ENCODE results near the gene TBC1D8. TPM values are rescaled to one million over a fixed set of nuclear protein-coding genes. Genes with fewer than 3 reads are reported as not detected.

TBC1D8 gene
- total RNA-seq, 1 experiment from 2014 or later: 51.7 TPM

GRCh38 chr2:101150306-101151145 lies 656 bp downstream of the TBC1D8 start:
- ATAC-seq (peak; percentile 4; the same call in 1 of the 2 replicates), DNase-seq (ENCODE audit: low spot score) (peak; percentile 57)
- Mint-ChIP-seq H3K9me3 (no peaks in the 10 kb centered on the region), H3K27ac (no peak overlapping the region), H3K4me1 (peaks cover 69% of the 10 kb centered on the region), H3K36me3 (no peaks in the 10 kb centered on the region), H3K4me3 (peak overlapping the region; percentile 72), H3K27me3 (ENCODE audit: low read depth) (peaks cover 9% of the 10 kb centered on the region)
- CTCF ChIA-PET: interaction anchor here (0.7 to 5.8 kb wide), 13 partner anchors 19 to 144 kb away, joined by 3 to 102 read pairs (median 5); partner anchors contain the start of gene CNOT11
- TF ChIP-seq FOXP4 (CRISPR knock-in tag; IDR thresholded peaks at IDR 0.05) (peak; percentile 57; the same call in 1 of the 2 replicates), NR3C1 (CRISPR knock-in tag; conservative IDR thresholded peaks at IDR 0.05; ENCODE audit: low read depth) (no peak), TEAD4 (CRISPR knock-in tag; IDR thresholded peaks at IDR 0.05) (0 out of 2 replicates have a peak, but pooled peaks have one; percentile 11), FOXK1 (CRISPR knock-in tag; IDR thresholded peaks at IDR 0.05) (peak; percentile 42; the same call in 1 of the 2 replicates), ETV6 (CRISPR knock-in tag; IDR thresholded peaks at IDR 0.05) (no peak), ARID4B (CRISPR knock-in tag; IDR thresholded peaks at IDR 0.05; ENCODE audit: borderline replicate concordance) (0 out of 2 replicates have a peak, but pooled peaks have one; percentile 53), TP53 (CRISPR knock-in tag; IDR thresholded peaks at IDR 0.05) (peak; percentile 49; the same call in 1 of the 2 replicates), GABPB1 (CRISPR knock-in tag; IDR thresholded peaks at IDR 0.05) (0 out of 2 replicates have a peak, but pooled peaks have one; percentile 22), HMGXB4 (CRISPR knock-in tag; IDR thresholded peaks at IDR 0.05) (peak; percentile 49; the same call in 1 of the 2 replicates)
- TF ChIP-seq, protein P1, sequence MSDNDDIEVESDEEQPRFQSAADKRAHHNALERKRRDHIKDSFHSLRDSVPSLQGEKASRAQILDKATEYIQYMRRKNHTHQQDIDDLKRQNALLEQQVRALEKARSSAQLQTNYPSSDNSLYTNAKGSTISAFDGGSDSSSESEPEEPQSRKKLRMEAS (CRISPR knock-in tag; IDR thresholded peaks at IDR 0.05): peak; percentile 67; the same call in 1 of the 2 replicates
- TF ChIP-seq, protein P2, sequence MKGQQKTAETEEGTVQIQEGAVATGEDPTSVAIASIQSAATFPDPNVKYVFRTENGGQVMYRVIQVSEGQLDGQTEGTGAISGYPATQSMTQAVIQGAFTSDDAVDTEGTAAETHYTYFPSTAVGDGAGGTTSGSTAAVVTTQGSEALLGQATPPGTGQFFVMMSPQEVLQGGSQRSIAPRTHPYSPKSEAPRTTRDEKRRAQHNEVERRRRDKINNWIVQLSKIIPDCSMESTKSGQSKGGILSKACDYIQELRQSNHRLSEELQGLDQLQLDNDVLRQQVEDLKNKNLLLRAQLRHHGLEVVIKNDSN (CRISPR knock-in tag; IDR thresholded peaks at IDR 0.05): 0 out of 2 replicates have a peak, but pooled peaks have one; percentile 38
- TF ChIP-seq, protein P3, sequence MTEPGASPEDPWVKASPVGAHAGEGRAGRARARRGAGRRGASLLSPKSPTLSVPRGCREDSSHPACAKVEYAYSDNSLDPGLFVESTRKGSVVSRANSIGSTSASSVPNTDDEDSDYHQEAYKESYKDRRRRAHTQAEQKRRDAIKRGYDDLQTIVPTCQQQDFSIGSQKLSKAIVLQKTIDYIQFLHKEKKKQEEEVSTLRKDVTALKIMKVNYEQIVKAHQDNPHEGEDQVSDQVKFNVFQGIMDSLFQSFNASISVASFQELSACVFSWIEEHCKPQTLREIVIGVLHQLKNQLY (CRISPR knock-in tag; IDR thresholded peaks at IDR 0.05): no peak
- TF ChIP-seq, protein P4, sequence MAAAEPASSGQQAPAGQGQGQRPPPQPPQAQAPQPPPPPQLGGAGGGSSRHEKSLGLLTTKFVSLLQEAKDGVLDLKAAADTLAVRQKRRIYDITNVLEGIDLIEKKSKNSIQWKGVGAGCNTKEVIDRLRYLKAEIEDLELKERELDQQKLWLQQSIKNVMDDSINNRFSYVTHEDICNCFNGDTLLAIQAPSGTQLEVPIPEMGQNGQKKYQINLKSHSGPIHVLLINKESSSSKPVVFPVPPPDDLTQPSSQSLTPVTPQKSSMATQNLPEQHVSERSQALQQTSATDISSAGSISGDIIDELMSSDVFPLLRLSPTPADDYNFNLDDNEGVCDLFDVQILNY (CRISPR knock-in tag; IDR thresholded peaks at IDR 0.05): 0 out of 2 replicates have a peak, but pooled peaks have one; percentile 8
- POLR2A ChIA-PET: interaction anchor here (1.0 kb wide), 1 partner anchor 143 kb away, joined by 3 read pairs; no protein-coding TSS in a partner anchor
